ENCODE measurements around the gene OR6T1. TPM values are rescaled to one million over a fixed set of nuclear protein-coding genes. Genes with fewer than 3 reads are reported as not detected.

Gene OR6T1
- total RNA-seq, 1 donor from 2014 or later, result not detected

DNA sequence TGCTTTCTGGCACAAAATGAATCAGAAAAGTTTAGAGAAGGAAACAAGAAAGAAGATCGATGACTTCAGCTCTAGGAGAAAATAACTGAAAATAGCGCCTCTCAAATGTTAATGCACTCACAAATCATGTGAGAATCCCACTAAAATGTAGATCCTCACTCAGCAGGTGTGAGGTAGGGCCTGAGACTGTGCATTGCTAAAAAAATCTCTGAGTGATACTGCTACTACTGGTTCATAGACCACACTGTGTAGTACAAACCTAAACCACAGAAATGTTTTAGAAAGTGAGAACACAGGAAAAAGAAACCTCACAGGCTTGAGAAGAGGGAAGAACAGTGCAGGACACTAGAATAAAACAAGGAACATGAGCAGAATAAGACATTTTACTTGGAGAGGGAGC is 39.7 kb downstream of the OR6T1 start:
- Histone ChIP-seq H3K36me3 (no peaks in the 10 kb centered on the region), H2AFZ (replicated peaks) (no peak overlapping the region), H3K27me3 (no peaks in the 10 kb centered on the region), H3K9me3 (ENCODE audit: low read depth) (no peaks in the 10 kb centered on the region), H3K4me2 (no peak overlapping the region), H3F3A (ENCODE audit: low read depth) (no peaks in the 10 kb centered on the region), H3K4me3 (no peak overlapping the region), H3K4me1 (peaks cover 16% of the 10 kb centered on the region), H3K9ac (no peak overlapping the region), H3K27ac (no peak overlapping the region), H3K79me2 (ENCODE audit: low read depth) (no peaks in the 10 kb centered on the region), H4K20me1 (ENCODE audit: low read depth) (no peaks in the 10 kb centered on the region)
- H3K27ac Mint-ChIP-seq, result no peak overlapping the region
- no peak for DNase-seq (ENCODE audit: low spot score)
- H3K27me3 Mint-ChIP-seq (ENCODE audit: insufficient read depth, low read depth), result no peaks in the 10 kb centered on the region
- no peaks in the 10 kb centered on the region for H3K36me3 Mint-ChIP-seq
- TF ChIP-seq, protein P1, sequence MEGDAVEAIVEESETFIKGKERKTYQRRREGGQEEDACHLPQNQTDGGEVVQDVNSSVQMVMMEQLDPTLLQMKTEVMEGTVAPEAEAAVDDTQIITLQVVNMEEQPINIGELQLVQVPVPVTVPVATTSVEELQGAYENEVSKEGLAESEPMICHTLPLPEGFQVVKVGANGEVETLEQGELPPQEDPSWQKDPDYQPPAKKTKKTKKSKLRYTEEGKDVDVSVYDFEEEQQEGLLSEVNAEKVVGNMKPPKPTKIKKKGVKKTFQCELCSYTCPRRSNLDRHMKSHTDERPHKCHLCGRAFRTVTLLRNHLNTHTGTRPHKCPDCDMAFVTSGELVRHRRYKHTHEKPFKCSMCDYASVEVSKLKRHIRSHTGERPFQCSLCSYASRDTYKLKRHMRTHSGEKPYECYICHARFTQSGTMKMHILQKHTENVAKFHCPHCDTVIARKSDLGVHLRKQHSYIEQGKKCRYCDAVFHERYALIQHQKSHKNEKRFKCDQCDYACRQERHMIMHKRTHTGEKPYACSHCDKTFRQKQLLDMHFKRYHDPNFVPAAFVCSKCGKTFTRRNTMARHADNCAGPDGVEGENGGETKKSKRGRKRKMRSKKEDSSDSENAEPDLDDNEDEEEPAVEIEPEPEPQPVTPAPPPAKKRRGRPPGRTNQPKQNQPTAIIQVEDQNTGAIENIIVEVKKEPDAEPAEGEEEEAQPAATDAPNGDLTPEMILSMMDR (IDR thresholded peaks at IDR 0.05), result no peak
- TF ChIP-seq EZH2phosphoT487 (IDR thresholded peaks at IDR 0.05), result no peak
- no peak for TF ChIP-seq EZH2 (IDR thresholded peaks at IDR 0.05)
- no peak overlapping the region for H3K4me3 Mint-ChIP-seq
- no peaks in the 10 kb centered on the region for H3K9me3 Mint-ChIP-seq
- H3K4me1 Mint-ChIP-seq, result peaks cover 8% of the 10 kb centered on the region

DNA sequence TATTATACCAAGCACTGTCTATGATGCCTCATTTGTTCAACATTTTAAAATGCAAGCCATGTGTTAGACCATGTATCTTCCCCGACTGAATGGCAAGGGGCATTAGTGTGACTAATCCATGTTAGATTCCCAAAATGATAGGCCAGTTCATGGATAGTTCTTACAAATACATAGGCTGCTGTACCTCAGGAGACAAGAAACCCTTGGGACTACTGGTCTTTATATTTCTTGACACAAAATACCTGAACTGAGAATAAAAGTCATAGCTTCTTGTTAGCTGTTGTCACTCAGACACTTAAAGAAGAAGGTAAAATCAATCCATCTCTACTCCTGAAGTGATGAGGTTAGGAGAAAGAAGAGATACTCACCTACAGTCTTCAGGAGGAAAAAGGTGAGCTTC is 41.8 kb downstream of the OR6T1 start, which contains the start of gene OR8D4:
TSS of gene OR8D4 (plus strand) at position 301 of the 400 bp plus-strand sequence. CDS start 4,265 bp downstream, outside the sequence.
- Mint-ChIP-seq H3K27me3 (ENCODE audit: insufficient read depth, low read depth) (no peaks in the 10 kb centered on the region), H3K36me3 (no peaks in the 10 kb centered on the region), H3K27ac (no peak within 1 kb of the TSS), H3K4me1 (peaks cover 8% of the 10 kb centered on the region), H3K4me3 (no peak within 1 kb of the TSS), H3K9me3 (no peaks in the 10 kb centered on the region)
- no peak within 1 kb of the TSS for H3K4me2 ChIP-seq
- TF ChIP-seq, protein P1 (IDR thresholded peaks at IDR 0.05), result no peak
- no peak for TF ChIP-seq EZH2phosphoT487 (IDR thresholded peaks at IDR 0.05)
- H3K79me2 ChIP-seq (ENCODE audit: low read depth), result no peaks in the 10 kb centered on the region
- H3K9me3 ChIP-seq (ENCODE audit: low read depth), result no peaks in the 10 kb centered on the region
- no peak within 1 kb of the TSS for H3K27ac ChIP-seq
- no peaks in the 10 kb centered on the region for H4K20me1 ChIP-seq (ENCODE audit: low read depth)
- no peak within 1 kb of the TSS for H2AFZ ChIP-seq (replicated peaks)
- H3K36me3 ChIP-seq, result no peaks in the 10 kb centered on the region
- peaks cover 16% of the 10 kb centered on the region for H3K4me1 ChIP-seq
- no peaks in the 10 kb centered on the region for H3K27me3 ChIP-seq
- no peak within 1 kb of the TSS for H3K9ac ChIP-seq
- no peak within 1 kb of the TSS for H3K4me3 ChIP-seq
- no peak for DNase-seq (ENCODE audit: low spot score)
- H3F3A ChIP-seq (ENCODE audit: low read depth), result no peaks in the 10 kb centered on the region

DNA sequence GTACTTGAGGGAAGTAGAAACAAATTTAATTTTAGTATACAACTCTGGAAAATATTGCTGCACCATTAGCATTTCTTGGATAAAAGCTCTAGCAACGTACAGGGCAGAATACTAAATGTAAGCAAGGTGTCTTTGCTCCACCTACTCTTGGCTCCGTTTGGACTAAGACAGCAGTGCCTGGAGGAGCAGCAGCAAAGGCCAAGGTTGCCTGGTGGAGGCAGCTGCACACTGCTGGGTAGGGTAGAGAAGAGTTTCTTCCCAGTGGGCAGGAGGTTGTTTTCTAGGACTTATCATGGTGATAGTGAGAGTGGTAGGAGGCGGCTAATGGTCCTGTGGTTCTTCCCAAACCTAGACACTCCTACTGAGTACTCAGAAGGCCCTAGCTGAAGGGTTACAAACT is 43.8 kb downstream of the OR6T1 start:
- H3K36me3 ChIP-seq, result no peaks in the 10 kb centered on the region
- H3K4me3 Mint-ChIP-seq, result no peak overlapping the region
- H3K4me3 ChIP-seq, result no peak overlapping the region
- H3K27ac Mint-ChIP-seq, result no peak overlapping the region
- no peaks in the 10 kb centered on the region for H4K20me1 ChIP-seq (ENCODE audit: low read depth)
- DNase-seq (ENCODE audit: low spot score), result no peak
- H3K79me2 ChIP-seq (ENCODE audit: low read depth), result no peaks in the 10 kb centered on the region
- no peak overlapping the region for H3K9ac ChIP-seq
- H3K4me2 ChIP-seq, result no peak overlapping the region
- H3K9me3 ChIP-seq (ENCODE audit: low read depth), result no peaks in the 10 kb centered on the region
- no peaks in the 10 kb centered on the region for H3K4me1 ChIP-seq
- TF ChIP-seq EZH2phosphoT487 (IDR thresholded peaks at IDR 0.05), result no peak
- TF ChIP-seq, protein P1 (IDR thresholded peaks at IDR 0.05), result no peak
- TF ChIP-seq EZH2 (IDR thresholded peaks at IDR 0.05), result no peak
- no peaks in the 10 kb centered on the region for H3K4me1 Mint-ChIP-seq
- no peaks in the 10 kb centered on the region for H3K9me3 Mint-ChIP-seq
- H3K36me3 Mint-ChIP-seq, result no peaks in the 10 kb centered on the region
- H3F3A ChIP-seq (ENCODE audit: low read depth), result no peaks in the 10 kb centered on the region
- no peaks in the 10 kb centered on the region for H3K27me3 Mint-ChIP-seq (ENCODE audit: insufficient read depth, low read depth)
- H3K27me3 ChIP-seq, result no peaks in the 10 kb centered on the region
- no peak overlapping the region for H3K27ac ChIP-seq
- H2AFZ ChIP-seq (replicated peaks), result no peak overlapping the region

Other genes with a start within 250 kb of the OR6T1 start
- 15.5 and 16.4 TPM in 2 replicates for gene ZNF202, start 202.2 kb downstream of the OR6T1 start, total RNA-seq (ENCODE audit: low replicate concordance)
- gene OR6X1, start 189.3 kb downstream of the OR6T1 start, total RNA-seq (ENCODE audit: low replicate concordance), result not detected in 2 replicates
- gene OR6M1, start 137.5 kb downstream of the OR6T1 start, total RNA-seq (ENCODE audit: low replicate concordance), result not detected in 2 replicates
- not detected in 2 replicates for gene TMEM225, start 58.2 kb downstream of the OR6T1 start, total RNA-seq (ENCODE audit: low replicate concordance)
- not detected in 2 replicates for gene OR8D4, start 41.7 kb downstream of the OR6T1 start, total RNA-seq (ENCODE audit: low replicate concordance)
- gene OR4D5, start 4.2 kb downstream of the OR6T1 start, total RNA-seq (ENCODE audit: low replicate concordance), result not detected in 2 replicates
- not detected in 2 replicates for gene OR10S1, start 33.9 kb upstream of the OR6T1 start, total RNA-seq (ENCODE audit: low replicate concordance)
- gene OR10G6, start 51.3 kb upstream of the OR6T1 start, total RNA-seq (ENCODE audit: low replicate concordance), result not detected in 2 replicates
- gene OR10G4, start 69.2 kb upstream of the OR6T1 start, total RNA-seq (ENCODE audit: low replicate concordance), result not detected in 2 replicates
- not detected in 2 replicates for gene OR10G9, start 79.2 kb upstream of the OR6T1 start, total RNA-seq (ENCODE audit: low replicate concordance)
- gene OR10G8, start 83.0 kb upstream of the OR6T1 start, total RNA-seq (ENCODE audit: low replicate concordance), result not detected in 2 replicates
- gene OR10G7, start 97.5 kb upstream of the OR6T1 start, total RNA-seq (ENCODE audit: low replicate concordance), result not detected in 2 replicates
- 24.5 and 27.3 TPM in 2 replicates for gene VWA5A, start 171.6 kb upstream of the OR6T1 start, total RNA-seq (ENCODE audit: low replicate concordance)
- not detected in 2 replicates for gene OR10D3, start 239.5 kb upstream of the OR6T1 start, total RNA-seq (ENCODE audit: low replicate concordance)

Data from neural progenitor cell (in vitro differentiated cells).